ENCODE results near the gene SOS2.
"Not testable (repeated sequence)": the region's sequence is repeated elsewhere in the genome, so short reads cannot be mapped to it uniquely, and the experiment has no call there.

The SOS2 gene

GRCh38 chr14:50191499-50191898 lies 39.9 kb downstream of the SOS2 start:
- Mint-ChIP-seq H3K9me3 (no peaks in the 10 kb centered on the region), H3K27me3 (no peaks in the 10 kb centered on the region), H3K4me1 (no peaks in the 10 kb centered on the region), H3K27ac (no peak overlapping the region), H3K4me3 (no peak overlapping the region)
- no peak for ATAC-seq
- no peak for DNase-seq

- no peak overlapping the region for H3K4me3 Mint-ChIP-seq
- ATAC-seq (no peak), DNase-seq (no peak)
- H3K9me3 Mint-ChIP-seq = no peaks in the 10 kb centered on the region
- no peak overlapping the region for H3K27ac Mint-ChIP-seq
- H3K27me3 Mint-ChIP-seq = no peaks in the 10 kb centered on the region
- no peaks in the 10 kb centered on the region for H3K4me1 Mint-ChIP-seq
These were observed 45.3 kb downstream of the SOS2 start for GRCh38 chr14:50186107-50186506.

GRCh38 chr14:50173891-50174290 lies 57.5 kb downstream of the SOS2 start:
- Mint-ChIP-seq H3K27ac (no peak overlapping the region), H3K4me1 (no peaks in the 10 kb centered on the region), H3K27me3 (no peaks in the 10 kb centered on the region), H3K9me3 (no peaks in the 10 kb centered on the region), H3K4me3 (no peak overlapping the region)
- no peak for ATAC-seq
- DNase-seq = no peak

DNA sequence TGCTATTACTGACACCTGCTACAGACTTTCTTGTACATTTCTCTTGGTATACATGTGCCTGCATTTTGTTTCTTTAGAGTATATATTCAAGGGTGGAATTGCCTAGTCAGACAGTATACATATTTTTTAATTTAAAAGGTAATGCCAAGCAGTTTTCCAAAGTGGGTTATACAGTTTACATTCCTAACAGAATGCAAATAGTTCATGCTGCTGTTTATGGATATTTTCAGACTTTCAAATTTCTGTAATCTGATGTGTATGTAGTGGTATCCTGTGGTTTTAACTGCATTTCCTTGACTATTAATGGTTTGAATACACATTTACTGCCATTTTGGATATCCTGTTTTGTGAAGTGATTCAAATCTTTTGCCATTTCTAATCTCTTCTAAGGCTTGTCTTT lies 59.5 kb downstream of the SOS2 start:
- ATAC-seq (no peak), DNase-seq (no peak)
- no peak overlapping the region for H3K27ac Mint-ChIP-seq
- H3K9me3 Mint-ChIP-seq = no peaks in the 10 kb centered on the region
- H3K4me3 Mint-ChIP-seq = no peak overlapping the region
- no peaks in the 10 kb centered on the region for H3K4me1 Mint-ChIP-seq
- no peaks in the 10 kb centered on the region for H3K27me3 Mint-ChIP-seq

DNA sequence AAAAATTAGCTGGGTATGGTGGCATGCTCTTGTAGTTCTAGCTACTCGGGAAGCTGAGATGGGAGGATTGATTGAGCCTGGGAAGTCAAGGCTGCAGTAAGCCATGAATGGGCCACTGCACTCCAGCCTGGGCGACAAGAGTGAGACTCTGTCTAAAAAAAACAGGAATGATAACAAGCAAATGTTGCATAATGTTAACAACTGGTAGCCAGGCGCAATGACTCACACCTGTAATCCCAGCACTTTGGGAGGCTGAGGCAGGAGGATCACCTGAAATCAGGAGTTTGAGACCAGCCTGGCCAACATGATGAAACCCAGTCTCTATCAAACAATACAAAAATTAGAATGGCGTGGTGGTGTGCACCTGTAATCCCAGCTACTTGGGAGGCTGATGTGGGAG lies 64.0 kb downstream of the SOS2 start:
- not testable (repeated sequence) for H3K9me3 Mint-ChIP-seq, H3K27ac Mint-ChIP-seq, H3K4me3 Mint-ChIP-seq, ATAC-seq, DNase-seq, H3K4me1 Mint-ChIP-seq, H3K27me3 Mint-ChIP-seq

GRCh38 chr14:50156111-50156510 lies 75.3 kb downstream of the SOS2 start:
- DNase-seq = no peak

GRCh38 chr14:50148799-50149198 lies 82.6 kb downstream of the SOS2 start:
- H3K27ac Mint-ChIP-seq = no peak overlapping the region
- ATAC-seq (no peak), DNase-seq (no peak)
- H3K4me3 Mint-ChIP-seq = no peak overlapping the region
- H3K9me3 Mint-ChIP-seq = no peaks in the 10 kb centered on the region
- no peaks in the 10 kb centered on the region for H3K27me3 Mint-ChIP-seq
- no peaks in the 10 kb centered on the region for H3K4me1 Mint-ChIP-seq

More at GRCh38 chr14:50156111-50156510, 75.3 kb downstream of the SOS2 start:
- peak overlapping the region in 1 of 2 donors; percentile 19 for H3K27ac Mint-ChIP-seq
- no peaks in the 10 kb centered on the region for H3K9me3 Mint-ChIP-seq
- ATAC-seq = no peak
- H3K4me1 Mint-ChIP-seq = no peaks in the 10 kb centered on the region
- H3K27me3 Mint-ChIP-seq = no peaks in the 10 kb centered on the region
- no peak overlapping the region for H3K4me3 Mint-ChIP-seq

- Mint-ChIP-seq H3K27me3 (no peaks in the 10 kb centered on the region), H3K27ac (no peak overlapping the region)
- ATAC-seq = no peak
These were observed 92.2 kb downstream of the SOS2 start for GRCh38 chr14:50139192-50139591.

DNA sequence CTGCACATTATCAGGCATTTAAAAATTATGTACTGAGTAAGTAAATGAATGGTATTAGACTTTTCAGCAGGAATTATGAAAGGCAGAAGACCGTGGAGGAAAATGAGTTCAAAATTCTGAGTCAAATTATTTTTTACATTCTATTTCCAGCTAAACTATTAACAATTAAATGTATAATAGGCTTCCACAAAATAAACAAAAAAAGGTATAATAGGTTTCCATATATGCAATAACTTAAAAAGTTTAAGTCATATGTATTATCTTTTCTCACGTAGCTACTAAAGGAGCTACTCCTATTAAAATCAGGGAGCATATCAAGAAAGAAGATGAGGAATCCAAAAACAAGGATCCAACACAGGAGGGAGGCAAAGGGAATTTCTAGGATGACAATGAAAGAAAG lies 103.6 kb downstream of the SOS2 start:
- DNase-seq (no peak), ATAC-seq (no peak)
- H3K9me3 Mint-ChIP-seq = peaks cover 0 to 3% of the 10 kb centered on the region in 2 donors
- H3K4me3 Mint-ChIP-seq = no peak overlapping the region
- no peaks in the 10 kb centered on the region for H3K4me1 Mint-ChIP-seq
- H3K27ac Mint-ChIP-seq = no peak overlapping the region
- H3K27me3 Mint-ChIP-seq = no peaks in the 10 kb centered on the region

More at GRCh38 chr14:50139192-50139591, 92.2 kb downstream of the SOS2 start:
- H3K9me3 Mint-ChIP-seq = no peaks in the 10 kb centered on the region
- no peak overlapping the region for H3K4me3 Mint-ChIP-seq
- H3K4me1 Mint-ChIP-seq = no peaks in the 10 kb centered on the region
- DNase-seq = no peak

DNA sequence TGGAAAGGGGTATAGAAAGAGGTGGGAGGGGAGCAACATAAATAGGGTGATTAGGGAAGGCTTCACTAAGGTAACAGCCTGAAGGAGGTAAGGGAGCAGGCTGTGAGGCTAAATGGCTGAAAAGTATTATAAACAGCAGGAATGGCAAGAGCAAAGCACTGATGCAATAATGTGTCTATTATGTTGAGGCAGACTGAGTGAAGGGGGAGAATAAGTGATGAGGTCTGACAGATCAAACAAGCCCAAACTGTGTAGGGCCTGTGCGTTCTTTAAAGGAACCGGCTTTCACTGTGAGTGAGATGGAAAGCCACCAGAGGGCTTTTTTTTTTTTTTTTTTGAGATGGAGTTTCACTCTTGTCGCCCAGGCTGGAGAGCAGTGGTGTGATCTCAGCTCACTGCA lies 108.3 kb downstream of the SOS2 start:
- H3K27me3 Mint-ChIP-seq = no peaks in the 10 kb centered on the region
- H3K9me3 Mint-ChIP-seq = no peaks in the 10 kb centered on the region
- no peak overlapping the region for H3K27ac Mint-ChIP-seq
- peak; percentile 28 for ATAC-seq
- no peak overlapping the region for H3K4me3 Mint-ChIP-seq
- H3K4me1 Mint-ChIP-seq = peaks cover 5% of the 10 kb centered on the region
- DNase-seq = no peak

DNA sequence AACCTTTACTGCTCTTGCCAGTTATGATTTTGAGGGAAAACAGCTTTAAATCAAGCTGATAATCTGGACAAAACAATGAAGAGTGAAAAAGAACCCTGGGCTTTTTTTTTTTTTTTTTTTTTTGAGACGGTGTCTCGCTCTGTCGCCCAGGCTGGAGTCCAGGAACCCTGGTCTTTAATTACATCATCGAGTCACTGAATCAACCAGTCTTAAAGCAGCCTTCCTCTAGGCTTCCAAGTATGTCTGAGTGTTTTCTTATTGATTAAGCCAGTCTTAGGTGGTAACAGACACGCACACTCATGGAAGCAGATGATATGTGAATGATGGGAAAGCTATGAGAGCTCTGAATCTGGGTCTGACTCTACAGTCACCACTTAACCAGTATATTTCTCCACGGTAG lies 109.1 kb downstream of the SOS2 start:
- H3K9me3 Mint-ChIP-seq = no peaks in the 10 kb centered on the region
- H3K27ac Mint-ChIP-seq = no peak overlapping the region
- H3K27me3 Mint-ChIP-seq = no peaks in the 10 kb centered on the region
- no peak overlapping the region for H3K4me3 Mint-ChIP-seq
- peaks cover 5% of the 10 kb centered on the region for H3K4me1 Mint-ChIP-seq
- DNase-seq (no peak), ATAC-seq (no peak)

- H3K27me3 Mint-ChIP-seq = no peaks in the 10 kb centered on the region
- peaks cover 12% of the 10 kb centered on the region for H3K4me1 Mint-ChIP-seq
- H3K9me3 Mint-ChIP-seq = no peaks in the 10 kb centered on the region
- ATAC-seq (no peak), DNase-seq (no peak)
- no peak overlapping the region for H3K4me3 Mint-ChIP-seq
- H3K27ac Mint-ChIP-seq = no peak overlapping the region
These were observed 109.9 kb downstream of the SOS2 start for GRCh38 chr14:50121486-50121885.

DNA sequence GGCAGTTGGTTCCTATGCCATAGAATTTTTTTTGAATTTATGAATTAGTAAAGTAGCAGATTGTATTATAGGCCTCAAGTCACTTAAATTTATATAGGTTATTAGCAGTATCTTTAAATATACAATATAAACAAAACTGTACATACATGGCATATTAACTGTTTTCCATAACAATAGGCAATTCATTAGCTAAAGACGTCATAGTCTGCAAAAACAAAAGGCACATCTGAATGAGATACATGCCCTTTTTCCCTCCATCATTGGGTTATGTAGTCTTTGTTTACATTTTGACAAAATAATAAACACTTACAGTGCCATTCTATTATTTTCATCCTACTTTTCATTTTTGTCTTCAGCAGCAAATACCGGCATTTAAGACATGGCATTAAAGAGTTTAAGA lies 113.9 kb downstream of the SOS2 start:
- DNase-seq (no peak), ATAC-seq (no peak)
- Mint-ChIP-seq H3K9me3 (no peaks in the 10 kb centered on the region), H3K27me3 (no peaks in the 10 kb centered on the region), H3K27ac (no peak overlapping the region), H3K4me1 (peaks cover 45% of the 10 kb centered on the region), H3K4me3 (no peak overlapping the region)

- Mint-ChIP-seq H3K4me1 (peaks cover 45% of the 10 kb centered on the region), H3K9me3 (no peaks in the 10 kb centered on the region), H3K4me3 (peak overlapping the region; percentile 93 to 96), H3K27ac (peak overlapping the region; percentile 98 to 99), H3K27me3 (no peaks in the 10 kb centered on the region)
- no peak for DNase-seq
- no peak for ATAC-seq
These were observed 114.4 kb downstream of the SOS2 start for GRCh38 chr14:50116966-50117365.

GRCh38 chr14:50116181-50116956 lies 115.0 kb downstream of the SOS2 start, which contains the start of gene VCPKMT:
Gene VCPKMT, minus strand, starts transcription at chr14:50116572. Its CDS starts 20 bp downstream, at chr14:50116552.
- DNase-seq (peak; percentile 93 to 94), ATAC-seq (peak; percentile 100)
- H3K9me3 Mint-ChIP-seq = no peaks in the 10 kb centered on the region
- peak within 1 kb of the TSS; percentile 98 to 99 for H3K27ac Mint-ChIP-seq
- no peaks in the 10 kb centered on the region for H3K27me3 Mint-ChIP-seq
- H3K4me1 Mint-ChIP-seq = peaks cover 43% of the 10 kb centered on the region
- peak within 1 kb of the TSS; percentile 93 to 96 for H3K4me3 Mint-ChIP-seq

DNA sequence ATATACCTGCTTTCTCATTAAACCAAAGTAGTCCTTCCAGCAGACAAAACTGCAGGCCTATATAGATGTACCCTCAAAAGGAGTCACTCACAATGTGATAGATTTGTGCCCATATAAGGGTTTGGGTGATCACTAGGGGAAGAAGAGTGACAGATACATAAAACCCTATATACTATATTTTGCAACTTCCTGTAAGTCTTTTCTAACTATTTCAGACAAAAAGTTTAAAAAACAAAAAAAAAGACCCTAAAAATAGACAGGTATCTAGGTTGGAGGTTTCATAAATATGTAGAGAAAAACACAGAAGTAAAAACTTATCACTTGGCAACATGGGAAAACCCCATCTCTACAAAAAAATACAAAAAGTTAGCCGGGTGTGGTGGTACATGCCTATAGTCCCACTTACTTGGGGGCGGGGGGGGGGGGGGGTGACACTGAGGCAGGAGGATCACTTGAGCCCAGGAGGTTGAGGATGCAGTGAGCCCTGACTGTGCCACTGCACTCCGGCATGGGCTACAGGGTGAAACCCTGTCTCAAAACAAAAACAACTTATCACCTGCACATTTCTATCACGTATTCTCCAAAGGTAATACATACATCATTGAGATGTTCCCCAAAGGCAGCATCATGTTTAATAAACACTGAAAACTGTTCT lies 117.9 kb downstream of the SOS2 start:
- H3K27me3 Mint-ChIP-seq = no peaks in the 10 kb centered on the region
- DNase-seq = no peak
- H3K27ac Mint-ChIP-seq = peak overlapping the region in 1 of 2 donors; percentile 72
- no peaks in the 10 kb centered on the region for H3K9me3 Mint-ChIP-seq
- H3K4me1 Mint-ChIP-seq = peaks cover 56% of the 10 kb centered on the region
- peak overlapping the region; percentile 35 to 75 for H3K4me3 Mint-ChIP-seq
- no peak for ATAC-seq
